K562 (cell line): ENCODE data around the gene COL23A1. TPM values are rescaled to one million over a fixed set of nuclear protein-coding genes. Genes with fewer than 3 reads are reported as not detected.

Experiments
- ATF6 ChIP-seq: sonication (generic); formaldehyde crosslinking; IDR thresholded peaks from 2 replicates; pipeline ENCODE4 v1.4.0; 2020; ENCODE audit warnings: mild to moderate bottlenecking, missing genetic modification reagents
- E2F1 ChIP-seq: sonication (generic); formaldehyde crosslinking; IDR thresholded peaks from 2 replicates; pipeline ENCODE4 v1.8.1; 2023; ENCODE audit warnings: mild to moderate bottlenecking, missing genetic modification reagents, moderate library complexity
- HNRNPK ChIP-seq: fragments of 200-400 bp; formaldehyde crosslinking; IDR thresholded peaks from one replicate; pipeline ENCODE4 v1.6.1; 2018; ENCODE audit warnings: mild to moderate bottlenecking, low read depth, low read length; ENCODE audit not compliant: poor library complexity, severe bottlenecking
- IRF2 ChIP-seq: sonication (generic); formaldehyde crosslinking; IDR thresholded peaks from 2 replicates; pipeline ENCODE4 v1.8.1; 2022; ENCODE audit warnings: mild to moderate bottlenecking, missing genetic modification reagents
- RAD51 ChIP-seq: fragments of 450-650 bp; IDR thresholded peaks from 2 replicates; pipeline ENCODE4 v1.7.1; 2016; ENCODE audit warnings: low read depth, mild to moderate bottlenecking, borderline replicate concordance
- SREBF1 ChIP-seq: fragments of 150-350 bp; IDR thresholded peaks from 2 replicates; pipeline ENCODE4 v1.6.1; 2014; ENCODE audit warnings: antibody characterized with exemption, low read depth, low read length, borderline replicate concordance
- ZBTB11 ChIP-seq, 3 experiments: fragments of 200-800 bp in 1 of 3; fragments of 250-450 bp in 1 of 3; fragments of 450-650 bp in 1 of 3; sonication (Bioruptor Pico) in 1 of 3; sonication (Bioruptor generic) in 1 of 3; formaldehyde crosslinking in 1 of 3; IDR thresholded peaks; 2 replicates each; pipeline versions ENCODE4 v1.6.1 to v1.8.0; 2016 to 2022; ENCODE audit warnings: mild to moderate bottlenecking in 2 of 3, missing genetic modification characterization in 2 of 3, missing compliant biosample characterization in 1 of 3, moderate library complexity in 1 of 3
- ZNF280A ChIP-seq: fragments of 450-650 bp; IDR thresholded peaks from 2 replicates; pipeline ENCODE4 v1.6.1; 2018; ENCODE audit warnings: mild to moderate bottlenecking, low read depth; ENCODE audit not compliant: partially characterized antibody
- polyA plus RNA-seq, 8 experiments: library from polyadenylated mRNA; depleted of rRNA in 4 of 8; stranded (reverse) in 5 of 8; unstranded in 3 of 8; fragments of >200 nt; fragmentation: Nextera tagmentation in 2 of 8; fragmentation: Illumina TruSeq in 1 of 8; extraction: Ambion mirVana in 2 of 8; extraction: Trizol in 1 of 8; gene quantifications; 2 replicates each; pipeline versions ENCODE4 v1.2.1 to v1.2.3, GENCODE V29; 2011 to 2014; ENCODE audit warnings: inconsistent platforms in 1 of 8, missing spikeins in 1 of 8
- total RNA-seq, 7 experiments: library from RNA; depleted of rRNA in 6 of 7; stranded (reverse); fragments of >200 nt in 6 of 7; fragmentation: Illumina TruSeq in 2 of 7; extraction: Trizol in 2 of 7; gene quantifications; 2 replicates each; pipeline versions ENCODE4 v1.2.1 to v1.2.3, GENCODE V29; 2011 to 2021; ENCODE audit warnings: low replicate concordance in 1 of 7

COL23A1 gene
- total and polyA plus RNA-seq, 9 of the 15 experiments (the other 6 are each of a cell fraction or from before 2014, with no cell fraction given) = 0.09 TPM; not detected in 8

GRCh38 chr5:178463321-178464155 lies 126.7 kb downstream of the COL23A1 start (continued):
- no peak for TF ChIP-seq ZBTB11 (CRISPR knock-in tag; IDR thresholded peaks at IDR 0.05)
- no peak for TF ChIP-seq RAD51
- no peak for TF ChIP-seq E2F1 (CRISPR knock-in tag)
- TF ChIP-seq SREBF1 = no peak
- no peak for TF ChIP-seq IRF2 (CRISPR knock-in tag)
- no peak for TF ChIP-seq ATF6
- TF ChIP-seq HNRNPK = no peak
- TF ChIP-seq ZNF280A = no peak
